ENCODE results near the gene SLC35F1.

Gene SLC35F1

DNA sequence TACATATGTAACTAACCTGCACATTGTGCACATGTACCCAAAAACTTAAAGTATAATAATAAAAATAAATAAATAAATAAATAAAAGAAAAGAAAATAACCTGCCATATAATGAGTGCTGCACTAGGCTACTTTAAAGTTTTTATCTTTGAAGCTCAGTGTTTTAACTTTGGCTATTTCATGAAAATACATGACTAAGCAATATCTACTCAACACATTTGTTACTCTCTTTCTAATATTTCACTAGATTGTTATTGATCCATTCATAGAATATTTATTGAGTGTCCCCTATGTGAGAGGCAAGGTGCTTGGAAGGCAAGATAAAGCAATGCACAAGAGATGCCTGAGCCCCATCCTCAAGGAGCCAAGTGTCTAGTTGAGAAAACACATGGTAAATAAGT, 221.7 kb downstream of the SLC35F1 start:
- DNase-seq: no peak

DNA sequence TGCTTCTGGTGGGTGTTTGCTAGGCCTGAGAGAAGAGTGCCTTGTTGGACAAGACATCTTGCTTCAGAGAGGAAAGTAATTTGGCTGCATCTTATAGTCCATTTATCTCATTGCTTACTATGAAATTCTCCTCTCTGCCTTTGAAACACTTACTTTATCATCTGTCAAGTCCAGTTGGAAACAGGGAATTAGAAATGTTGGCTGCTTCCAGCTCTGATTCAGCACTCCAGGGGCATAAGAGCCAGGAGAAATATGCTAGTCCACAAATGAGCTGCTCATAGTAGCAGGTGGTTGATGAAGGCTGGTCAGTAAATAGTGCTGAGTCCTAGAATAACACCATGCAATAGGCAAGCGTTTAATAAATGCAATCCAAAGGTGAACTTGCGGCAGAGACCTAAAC, 227.1 kb downstream of the SLC35F1 start:
- DNase-seq: no peak

DNA sequence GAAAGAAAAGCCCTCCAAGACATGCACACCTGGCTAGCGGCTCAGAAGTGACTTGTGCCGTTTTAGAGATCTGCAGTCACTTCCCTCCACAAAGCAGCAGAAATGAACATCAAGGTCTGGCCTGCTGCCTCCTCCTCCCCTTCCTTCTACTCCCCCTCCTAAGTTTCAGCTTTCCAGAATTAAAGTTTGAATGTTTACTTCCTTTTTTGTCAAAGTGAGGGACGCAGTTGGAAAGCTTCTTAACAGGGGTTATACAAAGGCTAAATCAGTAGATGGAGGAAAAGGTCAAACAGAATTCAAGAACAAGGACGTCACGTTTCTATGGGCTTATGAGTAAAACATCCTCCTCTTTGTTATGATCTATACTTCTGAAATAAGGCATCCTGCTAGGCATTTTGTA, 227.7 kb downstream of the SLC35F1 start:
- no peak for DNase-seq

DNA sequence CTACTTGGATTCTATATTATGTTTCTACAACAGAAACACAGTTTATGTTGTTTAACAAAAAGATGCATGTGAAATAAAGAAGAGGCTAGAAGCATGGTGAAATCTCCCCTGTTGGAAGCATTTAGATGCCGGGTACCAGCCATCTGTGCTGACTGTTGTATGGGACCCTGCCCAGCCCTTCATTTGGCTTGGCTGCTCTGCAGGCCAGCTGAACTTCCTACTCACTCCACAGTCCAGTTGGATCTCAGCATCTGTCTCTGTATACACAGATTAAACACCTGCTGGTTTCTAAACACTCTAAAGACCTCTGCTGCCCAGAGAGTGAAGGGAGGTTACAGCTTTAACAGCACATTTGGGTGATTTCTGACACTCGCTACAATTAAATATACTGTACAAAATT, 228.3 kb downstream of the SLC35F1 start:
- no peak for DNase-seq

DNA sequence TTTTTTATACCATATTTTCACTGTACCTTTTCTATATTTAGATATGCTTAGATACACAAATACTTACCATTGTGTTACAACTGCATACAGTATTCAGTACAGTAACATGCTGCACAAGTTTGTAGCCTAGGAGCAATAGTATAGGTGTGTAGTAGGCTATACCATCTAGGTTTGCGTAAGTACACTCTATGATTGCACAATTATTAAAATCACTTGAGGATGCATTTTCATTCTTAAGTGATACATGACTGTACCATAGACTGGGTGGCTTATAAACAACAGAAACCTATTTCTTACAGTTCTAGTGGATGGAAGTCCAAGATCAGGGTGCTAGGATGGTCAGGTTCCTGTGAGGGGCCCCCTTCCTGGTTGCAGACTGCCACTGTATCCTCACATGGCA, 234.1 kb downstream of the SLC35F1 start:
- DNase-seq: no peak

DNA sequence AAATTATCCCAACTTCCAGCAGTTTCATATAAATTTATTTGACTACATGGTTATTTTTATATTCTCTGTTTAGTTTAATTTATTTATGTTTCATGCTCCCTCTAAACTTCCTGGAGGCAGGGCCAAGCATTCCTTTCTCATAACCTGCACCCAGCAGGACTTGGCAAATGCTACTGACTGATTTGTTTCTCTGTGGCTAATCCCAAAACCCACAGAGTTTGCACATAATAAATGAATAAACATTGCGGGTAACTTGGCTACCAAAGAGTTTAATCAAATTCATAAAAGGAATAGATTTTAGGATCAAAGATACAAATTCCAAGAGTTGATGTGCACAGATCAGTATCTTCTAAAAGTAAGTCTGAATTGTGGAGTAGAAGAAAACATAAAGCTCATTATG, 239.5 kb downstream of the SLC35F1 start:
- no peak for DNase-seq

DNA sequence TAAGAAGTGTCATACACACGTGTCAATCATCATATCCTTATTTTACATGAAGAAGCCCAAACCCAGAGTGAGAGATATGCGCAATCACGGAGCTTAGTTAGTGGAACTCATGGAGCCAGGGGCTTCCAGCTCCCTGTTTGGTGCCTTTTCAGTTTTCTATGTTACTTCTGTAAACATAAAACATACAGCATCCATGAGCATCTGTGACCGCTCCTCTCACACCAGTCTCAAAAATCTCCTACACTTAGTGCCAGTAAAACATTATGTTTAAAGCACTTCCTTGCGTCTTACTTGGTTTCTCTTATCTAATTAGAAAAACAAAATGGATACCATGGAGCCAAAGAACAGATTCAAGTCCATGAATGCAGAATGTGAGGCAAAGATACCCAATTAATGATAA, 240.4 kb downstream of the SLC35F1 start:
- DNase-seq: no peak

DNA sequence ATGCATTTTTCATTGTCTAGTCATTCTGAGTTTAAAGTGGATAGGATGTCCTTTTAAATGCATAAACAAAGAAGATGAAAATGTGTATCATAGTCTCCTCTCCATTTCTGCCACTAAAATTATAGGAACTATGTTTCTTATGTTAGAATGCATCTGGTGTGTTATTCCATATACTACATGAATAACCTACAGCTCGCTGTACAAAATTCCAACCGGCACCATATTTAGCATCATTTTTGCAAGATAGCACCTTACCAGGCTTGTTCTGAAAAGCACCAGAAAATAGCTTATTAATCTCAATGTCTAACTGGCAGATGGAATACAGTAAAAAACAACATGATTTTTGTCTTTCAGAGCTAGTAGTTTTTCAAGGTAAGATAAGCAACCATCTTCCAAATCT, 241.5 kb downstream of the SLC35F1 start:
- no peak for DNase-seq

DNA sequence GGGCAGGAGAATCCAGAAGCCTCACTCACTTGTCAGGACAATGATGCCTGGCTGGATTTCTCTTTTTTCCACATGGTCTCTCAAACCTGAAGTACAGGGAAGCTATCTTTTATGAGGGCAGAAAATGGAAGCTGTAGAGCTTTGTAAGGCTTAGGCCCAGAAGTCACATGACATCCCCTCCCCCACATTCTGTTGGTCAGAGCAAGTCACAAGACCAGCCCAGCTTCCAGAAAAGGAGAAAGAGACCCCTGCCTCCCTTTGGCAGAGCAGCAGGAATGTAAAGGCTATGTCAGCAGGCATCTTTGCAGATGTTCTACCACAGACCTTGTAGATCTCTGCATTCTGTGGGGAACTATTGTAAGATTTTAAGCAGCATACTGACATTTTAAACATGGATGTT, 245.5 kb downstream of the SLC35F1 start:
- no peak for DNase-seq

DNA sequence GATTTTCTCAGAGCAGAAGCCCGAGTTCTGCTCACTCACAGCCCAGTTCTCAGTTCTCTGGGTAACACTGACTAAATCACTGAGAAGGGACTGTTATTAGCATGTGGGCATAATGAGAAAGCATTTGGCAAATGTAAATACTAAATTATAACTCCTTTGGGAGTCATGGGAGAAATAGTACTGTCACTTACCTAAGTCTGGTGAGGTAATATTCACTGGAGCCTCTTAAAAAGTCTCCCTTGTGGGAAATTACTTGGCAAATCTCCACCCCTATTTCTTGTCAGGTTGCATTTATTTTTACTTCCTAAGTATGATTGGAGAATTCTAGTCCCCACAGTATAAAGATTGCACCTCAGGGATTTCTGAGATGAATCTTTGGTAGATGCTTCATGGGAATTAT, 254.3 kb downstream of the SLC35F1 start:
- no peak for DNase-seq

DNA sequence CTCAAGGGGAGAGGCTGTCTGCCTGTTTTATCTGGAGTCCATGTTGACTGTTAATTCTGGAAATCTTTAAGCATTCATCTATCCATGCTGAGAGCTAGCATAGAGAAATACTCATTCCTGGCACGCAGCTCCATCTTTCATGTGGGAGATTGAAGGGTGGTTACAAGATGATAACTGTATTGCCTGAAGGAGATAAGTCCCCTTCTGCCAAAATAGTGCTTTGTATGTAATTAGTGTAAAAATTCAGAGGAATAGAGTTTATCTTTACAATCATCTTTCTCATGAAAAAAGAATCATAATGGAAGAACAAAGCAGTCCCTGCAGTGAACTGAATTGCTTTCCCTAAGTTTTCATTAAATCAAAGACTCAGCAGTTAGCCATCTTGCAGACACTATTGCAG, 256.5 kb downstream of the SLC35F1 start:
- DNase-seq: no peak

DNA sequence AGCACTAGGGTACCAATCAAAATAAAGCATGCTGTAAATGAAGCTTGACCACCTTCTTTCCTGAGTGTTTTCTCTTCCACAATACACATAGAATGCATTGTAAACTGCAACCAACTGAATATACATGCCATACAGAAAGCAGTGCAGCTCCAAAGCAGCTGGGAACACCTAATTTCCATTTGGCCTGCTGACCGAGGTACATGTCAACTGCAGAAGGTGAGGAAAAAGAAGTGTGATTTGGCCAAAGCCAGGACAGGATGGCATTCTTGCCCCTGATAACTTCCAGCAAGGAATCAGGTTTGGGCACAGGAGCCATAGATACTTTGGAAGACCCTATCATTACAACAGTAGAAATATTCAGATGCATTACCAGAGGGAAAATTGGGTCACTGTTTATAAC, 258.4 kb downstream of the SLC35F1 start:
- DNase-seq: no peak

DNA sequence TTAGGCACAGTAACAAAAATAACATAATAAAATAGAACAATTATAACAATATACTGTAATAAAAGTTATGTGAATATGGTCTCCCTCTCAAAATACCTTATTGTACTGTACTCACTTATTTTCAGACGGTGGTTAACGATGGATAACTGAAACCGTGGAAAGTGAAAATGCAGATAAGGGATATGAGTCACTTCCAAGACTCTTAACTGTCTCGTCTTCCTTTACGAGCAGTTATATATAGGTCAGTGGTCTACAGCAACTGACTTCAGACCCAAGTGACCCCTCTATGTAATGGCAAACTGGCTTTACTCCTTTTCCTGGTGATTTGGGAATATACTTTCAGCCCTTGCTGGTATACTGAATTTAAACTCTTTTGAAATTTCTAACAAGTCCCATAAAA, 261.4 kb downstream of the SLC35F1 start:
- DNase-seq: no peak

DNA sequence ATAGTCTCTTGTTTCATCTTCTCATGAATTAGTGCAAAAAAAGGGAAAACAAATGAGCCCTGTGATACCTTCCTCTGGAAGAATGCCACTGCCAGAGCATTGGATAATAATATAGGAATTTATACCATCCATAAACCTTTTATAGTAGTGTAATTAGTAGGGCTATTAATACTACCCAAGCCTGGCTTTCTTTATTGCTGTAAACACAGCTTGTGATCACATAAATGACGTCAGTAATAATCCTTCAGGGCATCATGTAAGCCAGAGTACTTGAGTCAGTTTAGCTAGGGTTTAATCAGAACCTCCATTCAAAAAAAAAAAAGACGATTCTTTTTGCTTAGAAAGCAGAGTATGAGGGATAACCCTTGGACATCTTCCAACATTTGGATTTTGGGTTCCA, 264.8 kb downstream of the SLC35F1 start:
- DNase-seq: no peak

DNA sequence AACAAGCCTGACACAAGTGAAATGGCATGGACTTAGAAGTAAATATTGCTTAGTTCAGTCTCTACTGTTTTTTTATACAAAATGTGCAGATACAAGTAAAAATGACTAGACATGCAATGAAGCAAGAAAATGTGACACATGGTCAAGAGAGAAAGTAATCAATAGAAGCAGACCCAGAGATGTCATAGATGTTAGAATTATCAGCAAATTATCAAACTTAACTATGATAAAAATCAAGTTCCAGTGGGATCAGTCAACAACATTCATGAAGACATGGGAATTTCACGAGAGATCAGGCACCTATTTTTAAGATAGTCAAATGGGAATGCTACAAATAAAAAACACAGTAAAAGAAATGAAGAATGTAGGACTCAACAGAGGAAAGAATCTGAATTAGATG, 267.0 kb downstream of the SLC35F1 start:
- DNase-seq: no peak

DNA sequence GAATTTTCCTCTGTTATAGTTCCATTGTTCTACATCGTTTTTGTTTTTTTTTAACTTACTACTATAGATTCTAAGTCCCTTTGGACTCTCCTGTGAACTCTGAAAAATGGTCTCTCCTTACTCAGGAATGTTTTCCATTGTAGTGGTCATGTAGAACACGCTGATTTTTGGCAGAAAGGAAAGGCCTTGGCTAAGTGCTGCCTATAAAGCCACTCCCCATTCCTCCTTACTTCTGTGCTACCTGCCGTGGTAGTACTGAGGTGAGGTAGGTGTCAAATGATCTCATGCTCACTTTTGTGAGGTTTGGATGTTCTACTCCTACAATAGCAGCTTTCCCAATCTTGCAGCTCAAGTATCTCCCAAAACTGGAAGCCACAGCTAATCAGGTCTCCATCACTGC, 270.7 kb downstream of the SLC35F1 start:
- no peak for DNase-seq

DNA sequence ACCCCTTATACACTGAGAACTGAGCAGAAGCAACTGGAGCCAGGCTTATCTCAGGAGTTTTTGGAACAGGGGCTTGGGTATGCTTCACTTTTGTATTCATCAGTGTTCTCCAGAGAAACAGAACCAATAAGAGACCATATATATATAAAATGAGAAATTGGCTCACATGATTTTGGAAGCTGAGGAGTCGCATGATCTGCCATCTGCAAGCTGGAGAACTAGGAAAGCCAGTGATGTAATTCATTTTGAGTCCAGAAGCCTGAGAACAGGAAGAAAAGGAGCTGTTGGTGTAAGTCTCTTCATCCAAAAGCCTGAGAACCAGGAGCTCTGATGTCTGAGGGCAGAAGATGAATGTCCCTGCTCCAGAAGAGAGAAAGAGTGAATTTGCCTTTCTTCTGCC, 272.0 kb downstream of the SLC35F1 start:
- no peak for DNase-seq

DNA sequence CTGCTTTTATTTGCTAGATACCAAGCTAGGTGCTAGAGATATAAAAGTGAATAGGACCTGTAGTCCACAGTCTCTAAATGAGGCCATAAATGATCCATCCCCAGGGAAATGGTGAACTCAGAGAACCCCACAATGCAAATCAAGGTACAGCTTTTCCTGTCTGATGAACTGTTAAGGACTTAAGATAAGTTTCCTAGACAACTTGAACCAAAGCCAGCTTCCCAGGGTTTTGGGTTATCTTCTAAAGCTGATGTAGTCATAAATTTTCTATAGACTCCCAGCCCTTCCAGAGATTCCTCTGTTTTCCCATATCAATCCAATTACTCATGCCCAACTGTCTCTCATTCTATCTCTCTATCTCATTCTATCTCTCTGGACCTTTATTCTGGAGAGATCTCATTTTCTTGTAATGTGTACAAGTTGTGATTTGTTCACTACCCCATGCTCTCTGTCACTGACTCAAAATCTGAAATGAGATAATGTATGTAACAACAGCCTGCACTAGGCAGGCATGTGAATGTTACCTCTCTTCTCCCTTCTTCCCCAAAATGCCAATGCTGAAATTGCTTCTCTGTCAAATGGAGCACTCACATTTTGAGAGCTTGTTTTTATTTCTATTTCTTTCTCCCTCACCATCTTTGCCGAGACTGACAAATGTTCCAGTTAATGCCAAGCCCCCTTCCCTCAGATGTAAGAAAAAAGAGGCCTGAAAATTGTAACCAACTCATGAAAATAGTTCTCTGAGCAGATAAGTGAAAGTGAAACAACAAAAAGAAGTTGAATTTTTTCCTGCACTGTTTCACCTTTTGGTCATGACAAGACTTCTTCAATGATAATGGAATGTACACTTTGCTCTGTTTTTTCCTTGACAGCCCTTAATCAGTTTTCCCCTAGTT, 279.9 kb downstream of the SLC35F1 start:
- DNase-seq: no peak

DNA sequence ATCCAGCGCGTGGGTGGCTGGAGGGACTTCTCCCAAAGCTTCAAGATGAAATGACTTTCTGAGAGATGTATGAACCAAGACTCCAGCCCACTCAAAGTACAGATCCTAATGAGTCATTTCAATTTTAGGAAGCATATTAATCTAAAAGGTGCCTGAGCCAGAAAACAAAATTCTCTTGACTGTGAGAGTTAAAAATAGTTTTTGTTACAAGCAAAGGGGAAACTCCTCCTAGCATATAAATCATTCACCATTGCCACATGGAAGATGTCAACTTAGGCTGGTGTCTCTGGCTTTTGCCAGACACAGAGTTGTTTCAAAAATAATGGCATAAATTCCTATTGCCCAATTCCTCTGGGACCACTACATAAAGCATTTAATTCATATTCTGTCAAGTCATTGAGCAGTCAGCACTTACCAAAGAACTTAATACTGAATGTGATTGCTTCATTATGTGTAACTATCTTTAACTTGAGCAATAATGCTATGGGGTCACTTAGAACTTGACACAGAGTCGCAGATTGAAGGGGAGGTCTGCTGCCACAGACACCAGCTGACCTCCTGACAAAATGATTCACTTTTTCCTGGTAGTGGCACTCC, 280.6 kb downstream of the SLC35F1 start:
- no peak for DNase-seq

DNA sequence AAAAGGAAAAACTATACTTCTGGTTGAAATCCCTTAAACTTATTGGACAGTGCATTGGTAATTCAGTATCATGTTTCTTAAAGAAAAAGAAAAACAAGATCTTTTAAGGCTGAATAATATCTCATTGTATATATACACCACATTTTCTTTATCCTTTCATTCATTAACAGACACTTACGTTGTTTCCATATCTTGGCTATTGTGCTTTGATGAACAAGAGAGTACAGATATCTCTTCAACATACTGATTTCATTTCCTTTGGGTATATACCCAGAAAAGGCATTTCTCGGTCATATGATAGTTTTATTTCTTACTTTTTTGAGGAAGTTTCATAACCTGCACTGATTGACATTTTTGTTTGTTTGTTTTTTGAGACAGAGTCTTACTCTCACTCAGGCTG, 281.5 kb downstream of the SLC35F1 start:
- DNase-seq: no peak

DNA sequence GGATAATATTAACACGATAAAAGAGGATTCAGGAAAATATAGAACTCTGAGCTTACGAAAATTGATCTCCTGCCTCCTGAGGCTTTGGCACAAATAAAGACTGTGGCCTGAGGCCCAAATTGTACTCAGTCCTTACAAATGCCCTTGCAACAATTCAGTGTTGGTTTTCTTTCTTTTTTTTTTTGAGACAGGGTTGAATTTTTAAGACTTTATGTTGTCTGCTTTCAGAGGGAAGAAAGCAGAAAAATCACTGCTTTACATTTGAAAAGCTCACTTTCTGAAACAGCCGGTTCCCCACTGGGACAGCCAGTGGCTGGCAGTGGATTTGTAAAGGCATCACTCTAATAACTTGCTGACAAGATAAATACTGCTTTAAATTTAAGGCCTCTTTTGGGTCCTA, 290.5 kb downstream of the SLC35F1 start:
- DNase-seq: no peak

DNA sequence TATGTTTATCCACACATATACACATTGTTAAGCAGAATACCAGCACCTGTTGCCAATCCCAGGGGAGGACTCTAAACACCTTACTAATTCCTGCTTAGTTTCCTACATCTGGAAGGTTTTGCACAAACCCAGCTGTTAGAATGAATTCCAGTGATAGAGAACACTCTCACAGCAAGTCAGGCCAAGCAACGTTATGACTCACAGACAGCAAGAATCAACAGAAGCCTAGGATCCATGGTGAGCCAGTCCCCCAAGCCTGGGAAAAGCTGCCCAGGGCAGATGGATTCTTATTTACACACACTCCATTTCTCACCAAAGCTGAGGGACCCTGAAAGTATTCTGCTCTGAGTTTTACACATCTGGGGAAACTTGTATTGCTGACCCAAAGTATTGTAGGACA, 291.7 kb downstream of the SLC35F1 start:
- no peak for DNase-seq

DNA sequence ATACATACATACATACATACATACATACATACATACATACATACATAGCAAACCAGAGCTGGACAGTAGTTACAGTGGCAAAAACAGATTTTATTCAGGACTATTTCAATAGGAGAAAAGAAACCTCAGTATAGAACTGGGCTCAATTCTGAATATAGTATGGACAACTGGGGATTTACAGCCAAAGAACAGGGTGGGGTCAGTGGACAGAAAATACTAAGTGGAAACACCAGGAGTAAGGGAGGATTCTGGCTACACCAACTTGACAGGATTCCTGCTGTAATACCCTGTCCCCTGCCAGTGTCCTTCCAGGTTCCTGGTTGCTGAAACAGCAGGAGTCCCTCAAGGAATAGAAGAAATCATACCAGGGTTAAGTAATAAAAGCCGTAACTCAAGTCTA, 293.1 kb downstream of the SLC35F1 start:
- DNase-seq: no peak

DNA sequence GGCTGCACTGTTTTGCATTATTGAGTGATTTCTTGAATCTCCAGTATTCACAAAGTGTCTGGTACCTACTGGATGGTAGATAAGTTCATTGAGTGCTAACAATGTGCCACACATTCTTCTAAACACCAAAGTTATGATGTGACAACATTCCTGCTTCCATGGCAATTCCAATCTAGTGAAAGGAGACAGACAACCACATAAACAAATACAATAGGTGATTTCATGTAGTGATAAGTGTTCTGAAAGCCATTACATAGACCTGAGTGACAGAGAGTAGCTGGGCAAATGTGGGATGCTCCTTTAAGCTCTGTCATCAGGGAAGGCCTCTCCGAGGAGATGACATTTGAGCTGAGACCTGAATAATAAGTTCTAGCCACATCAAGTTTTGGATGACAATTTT, 295.5 kb downstream of the SLC35F1 start:
- no peak for DNase-seq

DNA sequence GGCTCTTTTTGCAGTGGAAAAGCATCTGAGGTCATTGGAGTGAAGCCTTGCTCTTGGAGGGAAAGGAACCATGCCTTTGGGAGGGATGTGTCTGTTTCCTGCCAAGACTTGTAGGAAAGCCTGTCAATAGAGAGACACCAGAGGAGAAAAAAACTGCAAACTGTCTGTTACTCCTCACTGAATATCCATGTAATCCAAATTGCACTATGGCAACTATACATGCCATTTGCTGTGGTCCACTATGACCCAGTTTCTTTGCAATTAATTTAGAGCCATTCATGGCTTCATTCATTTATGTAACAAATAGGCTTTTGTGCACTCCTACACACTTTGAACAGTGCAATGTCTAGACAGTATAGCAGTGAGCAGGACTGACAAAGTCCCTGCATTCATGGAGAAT, 296.5 kb downstream of the SLC35F1 start:
- DNase-seq: no peak

Measured in NCI-H524 treated with DMSO at 0.1 percent for 48 hours (cell line).